ENCODE data around the gene SLC9C1.
A peak's percentile ranks its signal among the peaks of the same experiment; 100 is the strongest.
"Not testable (repeated sequence)": the region's sequence is repeated elsewhere in the genome, so short reads cannot be mapped to it uniquely, and the experiment has no call there.

The SLC9C1 gene

DNA sequence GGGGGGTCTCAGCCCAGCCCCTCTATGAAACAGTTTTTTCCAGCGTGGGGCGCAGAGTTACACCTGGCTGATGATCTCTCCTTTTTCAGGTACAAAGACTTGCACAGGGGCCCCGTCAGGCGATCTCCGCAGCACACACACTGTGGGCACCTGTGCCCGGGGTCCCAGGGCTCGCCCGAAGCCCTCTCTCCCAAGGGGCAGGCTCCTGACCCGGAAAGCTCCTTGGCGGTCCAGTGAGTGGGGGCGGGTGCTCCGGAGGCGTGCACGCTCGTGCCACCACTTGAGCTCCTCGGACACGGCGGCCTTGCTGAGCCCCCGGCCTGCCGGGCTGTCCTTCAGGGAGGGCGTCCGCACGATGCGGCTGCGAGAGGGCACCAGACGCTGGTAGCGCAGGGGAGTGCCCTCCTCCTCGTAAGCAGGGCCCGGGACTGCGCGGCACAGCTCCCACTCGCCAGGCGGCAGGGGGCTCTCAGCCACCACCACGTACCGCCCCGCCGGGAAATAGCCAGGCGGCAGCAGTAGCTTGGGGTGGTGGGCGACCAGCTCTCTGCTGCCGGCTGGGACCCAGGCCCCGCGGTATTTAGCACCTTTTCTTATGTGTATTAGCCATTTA is 108.5 kb downstream of the SLC9C1 start:
- H3K9me3 Mint-ChIP-seq; H3K36me3 Mint-ChIP-seq (ENCODE audit: low read depth); H3K27me3 Mint-ChIP-seq; H3K4me3 Mint-ChIP-seq; H3K27ac Mint-ChIP-seq; H3K4me1 Mint-ChIP-seq (ENCODE audit: low read depth): not testable (repeated sequence)

DNA sequence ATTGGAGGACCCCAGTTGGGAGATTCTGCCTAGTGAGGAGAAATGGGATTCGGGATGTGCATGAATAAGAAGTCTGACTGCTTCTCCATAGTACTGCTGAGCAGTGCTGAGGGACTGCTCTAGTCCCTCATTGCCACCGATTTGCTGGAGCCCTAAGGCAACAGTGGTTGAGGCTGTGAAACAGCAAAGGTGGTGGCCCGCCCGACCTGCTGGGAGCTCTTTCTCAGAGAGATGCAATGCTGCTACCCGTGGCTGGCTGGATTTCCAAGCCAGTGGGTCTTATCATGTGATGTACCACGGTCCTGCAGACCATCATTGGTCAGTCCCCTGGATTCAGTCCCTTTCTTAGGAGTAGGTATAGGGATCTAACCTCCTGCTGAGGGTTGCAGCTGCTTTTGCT is 118.4 kb downstream of the SLC9C1 start:
- H3K36me3 Mint-ChIP-seq (ENCODE audit: low read depth): no peaks in the 10 kb centered on the region
- H3K4me1 Mint-ChIP-seq (ENCODE audit: low read depth): no peaks in the 10 kb centered on the region

DNA sequence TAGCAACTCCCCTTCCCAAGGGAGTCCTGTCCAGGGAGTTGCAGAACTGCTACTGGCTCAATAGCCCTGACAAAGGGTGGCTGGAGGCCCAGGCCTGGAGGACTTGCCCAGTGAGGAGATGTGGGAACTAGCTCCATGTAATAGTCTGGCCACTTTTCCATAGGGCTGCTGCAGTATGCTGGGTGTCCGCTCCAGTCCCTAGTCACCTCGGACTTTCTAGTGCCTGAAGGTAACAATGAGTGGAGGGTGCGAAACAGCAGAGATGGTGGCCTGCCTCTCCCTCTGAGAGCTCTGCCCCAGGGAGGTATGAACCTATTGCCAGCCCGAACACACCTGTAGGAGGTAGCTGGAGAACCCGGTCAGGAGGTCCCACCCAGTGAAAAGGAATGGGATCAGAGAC is 119.0 kb downstream of the SLC9C1 start:
- H3K27ac Mint-ChIP-seq: no peak overlapping the region
- H3K36me3 Mint-ChIP-seq (ENCODE audit: low read depth): no peaks in the 10 kb centered on the region
- no peak overlapping the region for H3K4me3 Mint-ChIP-seq
- no peaks in the 10 kb centered on the region for H3K9me3 Mint-ChIP-seq
- H3K4me1 Mint-ChIP-seq (ENCODE audit: low read depth): no peaks in the 10 kb centered on the region
- no peaks in the 10 kb centered on the region for H3K27me3 Mint-ChIP-seq

More for the DNA sequence above, 118.4 kb downstream of the SLC9C1 start:
- Mint-ChIP-seq H3K27me3 (no peaks in the 10 kb centered on the region), H3K27ac (no peak overlapping the region), H3K9me3 (no peaks in the 10 kb centered on the region), H3K4me3 (no peak overlapping the region)

DNA sequence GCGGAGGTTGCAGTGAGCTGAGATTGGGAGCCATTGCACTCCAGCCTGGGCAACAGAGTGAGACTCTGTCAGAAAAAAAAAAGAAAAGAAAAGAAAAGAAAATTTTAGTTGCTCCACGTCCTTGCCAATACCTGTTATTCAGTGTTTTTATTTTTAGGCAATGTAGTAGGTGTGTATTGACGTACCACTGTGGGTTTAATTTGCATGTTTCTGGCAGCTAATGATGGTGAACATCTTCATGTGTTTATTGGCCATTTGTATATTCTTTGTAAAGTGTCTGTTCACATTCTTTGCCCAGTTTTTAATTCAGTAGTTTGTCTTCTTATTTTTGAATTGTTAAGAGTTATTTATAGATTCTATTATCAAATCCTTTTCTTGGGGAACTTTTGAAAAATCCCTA is 122.9 kb downstream of the SLC9C1 start:
- peaks cover 3% of the 10 kb centered on the region for H3K9me3 Mint-ChIP-seq
- no peaks in the 10 kb centered on the region for H3K27me3 Mint-ChIP-seq
- H3K36me3 Mint-ChIP-seq (ENCODE audit: low read depth): no peaks in the 10 kb centered on the region
- no peak overlapping the region for H3K4me3 Mint-ChIP-seq
- no peak overlapping the region for H3K27ac Mint-ChIP-seq
- no peaks in the 10 kb centered on the region for H3K4me1 Mint-ChIP-seq (ENCODE audit: low read depth)

DNA sequence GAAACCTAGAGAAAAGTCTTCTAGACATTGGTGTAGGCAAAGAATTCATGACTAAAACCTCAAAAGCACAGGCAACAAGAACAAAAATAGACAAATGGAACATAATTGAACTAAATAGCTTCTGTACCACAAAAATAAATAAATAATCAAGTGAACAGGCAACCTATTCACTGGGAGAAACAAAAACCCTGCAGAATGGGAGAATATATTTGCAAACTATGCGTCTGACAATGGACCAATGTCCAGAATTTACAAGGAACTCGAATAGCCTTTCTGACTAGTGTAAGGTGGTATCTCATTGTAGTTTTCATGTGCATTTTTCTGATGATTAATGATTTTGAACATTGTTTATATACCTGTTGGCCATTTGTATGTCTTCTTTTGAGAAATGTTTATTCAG is 124.0 kb downstream of the SLC9C1 start:
- H3K4me3 Mint-ChIP-seq: no peak overlapping the region
- no peaks in the 10 kb centered on the region for H3K36me3 Mint-ChIP-seq (ENCODE audit: low read depth)
- H3K27ac Mint-ChIP-seq: no peak overlapping the region
- no peaks in the 10 kb centered on the region for H3K4me1 Mint-ChIP-seq (ENCODE audit: low read depth)
- H3K9me3 Mint-ChIP-seq: peaks cover 4% of the 10 kb centered on the region
- no peaks in the 10 kb centered on the region for H3K27me3 Mint-ChIP-seq

DNA sequence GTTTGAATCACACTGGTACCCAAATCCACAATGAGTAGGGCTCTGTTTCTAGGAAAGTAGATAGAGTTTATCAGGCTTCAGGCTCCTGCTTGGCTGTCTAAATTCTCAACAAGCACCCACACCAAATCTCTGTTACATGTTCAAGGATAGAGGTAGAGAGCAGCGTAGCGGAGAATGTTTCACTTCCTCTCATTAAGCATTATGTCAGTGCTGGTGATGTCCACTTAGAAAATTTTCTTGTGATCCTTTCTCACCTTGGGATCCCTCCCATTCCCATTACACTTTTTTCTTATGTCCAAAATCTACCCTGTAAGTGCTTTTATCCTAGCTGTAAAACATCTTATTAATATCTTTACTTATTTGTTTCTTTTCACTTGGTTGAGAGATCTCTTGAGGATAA is 126.3 kb downstream of the SLC9C1 start:
- Mint-ChIP-seq H3K4me1 (ENCODE audit: low read depth) (no peaks in the 10 kb centered on the region), H3K4me3 (no peak overlapping the region), H3K9me3 (peaks cover 7% of the 10 kb centered on the region), H3K36me3 (ENCODE audit: low read depth) (no peaks in the 10 kb centered on the region), H3K27ac (no peak overlapping the region), H3K27me3 (no peaks in the 10 kb centered on the region)

DNA sequence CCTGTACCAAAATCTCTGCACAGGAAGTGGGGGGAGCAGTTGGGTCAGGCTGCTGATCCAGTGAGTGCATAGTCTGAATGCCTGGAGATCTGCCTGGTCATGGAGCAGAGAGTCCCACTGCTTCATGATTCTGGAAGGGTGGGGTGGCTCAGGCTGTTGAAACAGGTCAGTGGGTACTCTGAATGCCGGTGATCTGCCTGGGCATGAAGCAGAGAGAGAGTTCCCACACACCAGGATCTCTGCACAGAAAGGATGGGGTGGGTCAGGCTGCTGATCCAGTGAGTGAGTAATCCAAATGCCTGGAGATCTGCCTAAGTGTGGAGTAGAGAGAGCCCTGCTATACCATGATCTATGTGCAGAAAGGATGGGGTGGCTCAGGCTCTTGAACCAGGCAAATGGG is 144.9 kb downstream of the SLC9C1 start:
- Mint-ChIP-seq H3K9me3 (peaks cover 16% of the 10 kb centered on the region), H3K27ac (no peak overlapping the region), H3K27me3 (no peaks in the 10 kb centered on the region), H3K36me3 (ENCODE audit: low read depth) (peaks cover 14% of the 10 kb centered on the region), H3K4me3 (no peak overlapping the region), H3K4me1 (ENCODE audit: low read depth) (no peaks in the 10 kb centered on the region)

DNA sequence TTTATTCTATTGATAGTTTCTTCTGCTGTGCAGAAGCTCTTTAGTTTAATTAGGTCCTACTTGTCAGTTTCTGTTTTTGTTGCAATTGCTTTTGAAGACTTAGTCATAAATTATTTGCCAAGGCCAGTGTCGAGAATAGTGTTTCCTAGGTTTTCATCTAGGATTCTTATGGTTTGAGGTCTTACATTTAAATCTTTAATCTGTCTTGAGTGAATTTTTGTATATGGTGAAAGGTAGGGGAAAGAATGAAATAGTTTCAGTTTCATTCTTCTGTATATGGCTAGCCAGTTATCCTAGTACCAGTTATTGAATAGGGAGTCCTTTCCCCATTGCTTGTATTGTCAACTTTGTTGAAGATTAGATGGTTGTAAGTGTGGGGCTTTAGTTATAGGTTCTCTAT is 150.3 kb downstream of the SLC9C1 start:
- Mint-ChIP-seq H3K4me1 (ENCODE audit: low read depth) (peaks cover 11% of the 10 kb centered on the region), H3K27me3 (no peaks in the 10 kb centered on the region), H3K36me3 (ENCODE audit: low read depth) (peaks cover 14% of the 10 kb centered on the region), H3K9me3 (peaks cover 10% of the 10 kb centered on the region), H3K27ac (peak overlapping the region; percentile 24), H3K4me3 (peak overlapping the region; percentile 25)

DNA sequence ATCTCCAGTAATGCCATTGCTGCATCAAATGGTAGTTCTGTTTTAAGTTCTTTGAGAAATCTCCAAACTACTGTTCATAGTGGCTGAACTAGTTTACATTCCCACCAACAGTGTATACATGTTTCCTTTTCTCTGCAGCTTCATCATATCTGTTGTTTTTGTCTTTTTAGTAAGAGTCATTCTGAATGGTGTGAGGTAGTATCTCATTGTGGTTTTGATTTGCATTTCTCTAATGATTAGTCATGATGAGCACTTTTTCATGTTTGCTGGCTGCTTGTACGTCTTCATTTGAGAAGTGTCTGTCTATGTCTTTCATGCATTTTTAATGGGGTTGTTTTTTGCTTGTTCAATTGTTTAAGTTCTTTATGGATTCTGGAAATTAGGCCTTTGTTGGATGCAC is 150.8 kb downstream of the SLC9C1 start:
- H3K36me3 Mint-ChIP-seq (ENCODE audit: low read depth): peaks cover 14% of the 10 kb centered on the region
- peaks cover 11% of the 10 kb centered on the region for H3K4me1 Mint-ChIP-seq (ENCODE audit: low read depth)
- peaks cover 10% of the 10 kb centered on the region for H3K9me3 Mint-ChIP-seq
- H3K4me3 Mint-ChIP-seq: peak overlapping the region; percentile 25
- H3K27ac Mint-ChIP-seq: peak overlapping the region; percentile 24
- no peaks in the 10 kb centered on the region for H3K27me3 Mint-ChIP-seq

DNA sequence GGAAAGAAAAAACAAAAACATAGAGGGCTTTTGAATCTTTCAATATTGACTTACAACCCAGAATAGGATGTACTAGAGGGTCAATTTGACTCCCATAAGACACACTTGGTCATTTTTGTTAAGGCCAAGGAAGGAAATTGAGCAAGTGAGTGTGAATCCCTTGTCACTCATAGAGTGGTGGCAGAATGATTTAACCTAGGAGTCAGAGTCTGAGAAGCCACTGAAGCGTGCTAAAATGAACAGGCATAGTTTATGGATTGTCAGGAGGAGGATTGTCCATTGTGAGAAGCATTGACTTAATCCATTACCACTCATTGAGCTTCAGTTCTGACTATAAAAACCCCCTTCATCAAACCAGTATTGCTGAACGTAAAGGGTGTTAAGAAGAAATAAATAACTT is 152.7 kb downstream of the SLC9C1 start:
- H3K27ac Mint-ChIP-seq: no peak overlapping the region
- H3K9me3 Mint-ChIP-seq: peaks cover 5% of the 10 kb centered on the region
- H3K4me3 Mint-ChIP-seq: no peak overlapping the region
- H3K36me3 Mint-ChIP-seq (ENCODE audit: low read depth): peaks cover 10% of the 10 kb centered on the region
- H3K27me3 Mint-ChIP-seq: no peaks in the 10 kb centered on the region
- peaks cover 28% of the 10 kb centered on the region for H3K4me1 Mint-ChIP-seq (ENCODE audit: low read depth)

DNA sequence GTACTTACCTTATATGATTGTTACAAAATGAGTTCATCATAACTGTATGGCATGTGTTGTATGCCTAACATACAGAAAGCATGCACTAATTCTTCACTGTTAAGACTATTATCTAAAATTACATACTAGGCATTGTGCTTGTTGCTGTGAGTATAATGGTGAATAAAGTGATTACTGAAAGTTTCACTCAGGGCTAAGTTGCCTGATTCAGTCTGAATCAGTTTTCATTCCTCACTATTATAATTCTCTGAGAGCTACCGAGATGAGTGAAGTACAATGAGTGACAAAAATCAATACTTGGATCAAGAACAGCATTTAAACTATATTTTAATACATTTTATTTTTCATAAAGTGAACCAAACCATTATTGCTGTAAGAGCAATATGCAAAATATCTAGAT is 153.4 kb downstream of the SLC9C1 start:
- Mint-ChIP-seq H3K27ac (peak overlapping the region; percentile 29), H3K4me1 (ENCODE audit: low read depth) (peaks cover 35% of the 10 kb centered on the region), H3K36me3 (ENCODE audit: low read depth) (peaks cover 5% of the 10 kb centered on the region), H3K27me3 (no peaks in the 10 kb centered on the region), H3K4me3 (no peak overlapping the region), H3K9me3 (peaks cover under 1% of the 10 kb centered on the region)

DNA sequence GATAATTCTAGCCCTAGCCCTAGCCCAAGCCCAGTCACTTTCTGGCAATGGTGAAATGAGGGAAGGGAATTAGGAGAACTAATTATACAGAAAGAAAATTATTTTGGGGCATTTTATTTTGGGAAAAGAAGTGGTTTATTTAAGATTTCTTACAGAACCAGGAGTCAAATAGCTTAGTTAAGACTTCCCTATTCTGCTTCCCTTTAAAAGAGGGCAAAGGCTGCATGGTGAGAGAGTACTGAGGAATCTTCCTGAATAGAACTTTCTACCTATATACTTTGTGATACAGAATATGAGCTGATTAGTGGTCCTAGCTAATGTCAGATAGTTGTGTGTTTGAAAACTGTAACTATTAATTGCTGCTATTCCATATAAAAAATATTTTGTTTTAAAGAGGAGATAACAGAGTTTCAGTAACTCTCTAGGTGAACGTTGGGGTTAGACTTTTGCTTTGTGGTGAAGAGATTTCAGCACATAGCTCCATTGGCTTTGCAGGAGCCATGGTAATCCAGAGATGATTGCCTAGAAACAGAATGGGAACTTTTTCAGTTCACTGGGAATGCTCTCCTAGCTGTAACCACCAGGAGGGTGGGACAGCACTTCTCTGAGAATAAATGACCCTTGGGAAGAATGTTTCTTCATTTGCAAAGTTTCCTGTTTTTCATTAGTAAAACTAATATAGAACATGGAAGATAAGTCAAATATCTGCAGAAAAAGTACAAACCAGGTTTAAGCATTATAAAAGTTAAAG is 155.6 kb downstream of the SLC9C1 start:
- Mint-ChIP-seq H3K27ac (no peak overlapping the region), H3K4me3 (no peak overlapping the region), H3K36me3 (ENCODE audit: low read depth) (no peaks in the 10 kb centered on the region), H3K4me1 (ENCODE audit: low read depth) (peaks cover 50% of the 10 kb centered on the region), H3K27me3 (no peaks in the 10 kb centered on the region), H3K9me3 (no peaks in the 10 kb centered on the region)

DNA sequence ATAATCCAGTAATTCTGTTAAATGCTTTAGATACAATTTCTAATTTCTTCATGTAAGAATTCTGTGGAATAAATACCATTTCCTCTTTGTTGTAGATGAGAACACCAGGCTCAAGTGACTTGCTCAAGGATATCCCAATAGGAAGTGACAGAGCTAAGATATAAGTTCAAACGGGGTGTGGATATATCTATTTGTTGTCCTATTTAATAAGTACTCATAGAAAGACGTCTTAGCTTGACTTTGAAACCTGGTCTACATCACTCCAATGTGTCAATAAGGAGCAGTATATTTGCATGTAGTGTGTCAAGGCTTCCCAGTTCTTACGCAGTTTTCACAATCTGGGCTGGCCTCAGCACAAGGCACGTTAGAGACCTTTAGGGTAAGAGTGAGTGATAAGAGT is 156.2 kb downstream of the SLC9C1 start:
- Mint-ChIP-seq H3K27me3 (no peaks in the 10 kb centered on the region), H3K4me1 (ENCODE audit: low read depth) (peaks cover 52% of the 10 kb centered on the region), H3K27ac (no peak overlapping the region), H3K4me3 (no peak overlapping the region), H3K9me3 (no peaks in the 10 kb centered on the region), H3K36me3 (ENCODE audit: low read depth) (no peaks in the 10 kb centered on the region)

DNA sequence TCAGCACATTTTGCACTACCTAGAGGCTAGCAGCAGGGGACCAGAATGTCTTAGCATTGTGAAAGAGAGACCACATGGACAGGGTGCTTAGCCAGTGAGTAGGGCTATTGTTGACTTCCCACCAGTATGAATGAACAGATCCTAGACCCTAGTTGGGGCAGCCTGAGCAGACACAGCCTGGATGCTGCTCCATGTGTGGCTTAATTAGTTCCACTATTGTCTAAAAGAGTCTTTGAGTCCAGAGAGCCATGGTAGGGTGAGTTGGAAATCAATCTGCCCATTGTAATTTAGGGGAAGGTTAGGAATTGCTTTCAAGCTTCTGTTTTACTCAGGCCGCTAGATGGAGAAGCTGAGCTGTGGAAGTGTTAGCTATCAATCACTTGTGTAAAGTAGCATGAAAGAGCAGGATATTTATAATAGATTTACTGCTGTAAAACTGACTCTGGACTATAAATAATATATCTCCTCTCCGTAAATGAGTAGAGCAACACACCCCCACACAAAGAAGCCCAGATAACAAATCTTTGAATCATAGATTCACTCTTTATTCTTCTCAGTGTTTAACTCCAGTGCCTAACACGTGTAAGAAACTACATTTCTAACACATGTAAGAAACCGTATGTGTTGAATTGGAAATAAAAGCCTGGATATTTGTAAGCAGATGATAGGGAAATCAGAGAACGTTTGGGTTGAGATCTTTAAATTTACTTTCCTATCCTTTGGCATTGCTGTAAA is 156.9 kb downstream of the SLC9C1 start:
- Mint-ChIP-seq H3K4me3 (no peak overlapping the region), H3K36me3 (ENCODE audit: low read depth) (no peaks in the 10 kb centered on the region), H3K9me3 (no peaks in the 10 kb centered on the region), H3K4me1 (ENCODE audit: low read depth) (peaks cover 59% of the 10 kb centered on the region), H3K27me3 (no peaks in the 10 kb centered on the region), H3K27ac (peak overlapping the region; percentile 61)

DNA sequence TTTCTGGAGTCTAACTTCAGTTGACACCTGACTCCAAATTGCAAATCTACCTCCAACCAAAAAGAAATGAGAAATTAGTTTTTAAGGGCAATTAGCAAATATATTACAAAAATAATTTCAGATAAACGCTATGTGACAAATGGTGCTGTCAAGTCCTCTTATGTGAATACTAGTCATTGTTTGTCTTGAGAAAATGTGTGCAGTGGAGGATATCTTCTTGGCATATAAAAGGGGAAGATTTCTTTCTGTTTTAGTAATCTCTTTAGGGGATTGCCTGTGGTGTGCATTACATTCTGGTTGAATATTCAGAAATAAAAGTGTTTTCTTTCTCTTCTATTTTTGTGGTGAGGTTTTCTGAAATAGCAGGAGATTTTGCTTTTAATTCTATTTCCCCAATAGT is 158.0 kb downstream of the SLC9C1 start:
- Mint-ChIP-seq H3K27ac (peak overlapping the region; percentile 13), H3K36me3 (ENCODE audit: low read depth) (no peaks in the 10 kb centered on the region), H3K4me3 (no peak overlapping the region), H3K9me3 (no peaks in the 10 kb centered on the region), H3K4me1 (ENCODE audit: low read depth) (peaks cover 65% of the 10 kb centered on the region), H3K27me3 (no peaks in the 10 kb centered on the region)

All from stimulated activated naive CD8-positive, alpha-beta T cell treated with anti-CD3 and anti-CD28 coated beads, Interleukin-15, Interleukin-2, amounts not matched to agents 100 ng/mL and 50 ng/mL, for 24 hours (primary cell).